Measurements from ENCODE around the gene CDC42BPA.
"Not testable (repeated sequence)": the region's sequence is repeated elsewhere in the genome, so short reads cannot be mapped to it uniquely, and the experiment has no call there.

CDC42BPA gene

DNA sequence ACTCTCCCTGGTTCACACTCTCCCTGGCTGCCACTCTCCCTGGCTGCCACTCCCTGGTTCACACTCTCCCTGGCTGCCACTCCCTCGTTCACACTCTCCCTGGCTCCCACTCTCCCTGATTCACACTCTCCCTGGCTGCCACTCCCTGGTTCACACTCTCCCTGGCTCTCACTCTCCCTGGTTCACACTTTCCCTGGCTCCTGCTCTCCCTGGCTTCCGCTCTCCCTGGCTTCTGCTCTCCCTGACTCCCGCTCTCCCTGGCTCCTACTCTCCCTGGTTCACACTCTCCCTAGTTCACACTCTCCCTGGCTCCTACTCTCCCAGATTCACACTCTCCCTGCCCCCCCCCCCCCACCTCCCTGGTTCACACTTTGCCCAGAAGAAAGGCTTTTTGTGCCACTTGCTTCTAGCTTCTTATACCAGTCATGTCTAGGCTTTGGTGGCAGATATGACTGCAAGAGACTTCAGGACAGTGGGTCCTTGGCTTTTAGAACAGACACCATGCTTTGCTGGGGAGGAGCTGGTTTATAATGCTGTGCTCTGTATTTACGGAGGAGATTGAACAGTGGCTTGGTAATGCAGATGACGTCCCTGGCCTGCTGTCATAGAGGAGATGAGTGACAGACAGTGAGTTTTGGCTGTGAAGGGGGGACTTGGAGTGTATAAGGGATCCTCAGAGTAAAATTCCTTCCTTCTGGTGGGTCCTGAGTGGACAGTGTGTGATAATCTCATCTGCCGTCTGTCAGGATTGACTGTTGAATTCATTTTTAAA, 361.2 kb downstream of the CDC42BPA start:
- DNase-seq, result no peak

DNA sequence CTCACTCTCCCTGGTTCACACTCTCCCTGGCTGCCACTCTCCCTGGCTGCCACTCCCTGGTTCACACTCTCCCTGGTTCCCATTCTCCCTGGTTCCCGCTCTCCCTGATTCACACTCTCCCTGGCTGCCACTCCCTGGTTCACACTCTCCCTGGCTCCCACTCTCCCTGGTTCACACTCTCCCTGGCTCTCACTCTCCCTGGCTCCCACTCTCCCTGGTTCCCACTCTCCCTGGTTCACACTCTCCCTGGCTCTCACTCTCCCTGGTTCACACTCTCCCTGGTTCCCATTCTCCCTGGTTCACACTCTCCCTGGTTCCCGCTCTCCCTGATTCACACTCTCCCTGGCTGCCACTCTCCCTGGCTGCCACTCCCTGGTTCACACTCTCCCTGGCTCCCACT, 362.4 kb downstream of the CDC42BPA start:
- not testable (repeated sequence) for DNase-seq

- no peak for DNase-seq
Observed at GRCh38 chr1:226954777-226955176, 363.5 kb downstream of the CDC42BPA start.

- no peak for DNase-seq
Observed at GRCh38 chr1:226954337-226954736, 364.0 kb downstream of the CDC42BPA start.

DNA sequence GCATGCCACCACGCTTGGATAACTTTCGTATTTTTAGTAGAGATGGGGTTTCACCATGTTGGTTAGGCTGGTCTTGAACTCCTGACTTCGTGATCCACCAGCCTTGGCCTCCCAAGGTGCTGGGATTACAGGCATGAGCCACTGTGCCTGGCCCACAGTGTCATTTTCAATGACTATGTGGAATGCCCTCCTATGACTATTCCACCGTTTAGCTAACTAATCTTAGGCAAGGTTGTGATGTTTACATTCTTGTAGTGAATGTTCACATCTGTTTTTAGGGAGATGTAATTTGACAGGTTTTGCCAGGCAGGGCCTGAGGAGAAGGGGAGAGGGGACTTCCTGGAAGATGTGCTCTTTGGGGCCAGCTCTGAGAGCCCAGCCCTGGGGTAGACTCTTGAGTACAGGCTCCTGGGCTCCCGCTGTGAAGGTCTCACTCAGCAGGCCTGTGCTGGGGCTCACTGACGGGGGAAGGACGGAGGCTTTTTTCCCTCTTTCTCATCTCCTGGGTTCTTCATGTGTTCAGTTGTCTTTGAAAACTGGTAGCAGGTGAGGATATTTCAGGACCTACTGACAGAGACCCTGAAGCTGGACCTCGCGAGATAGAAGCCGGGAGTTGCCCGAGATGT, 365.0 kb downstream of the CDC42BPA start:
- DNase-seq, result no peak

GRCh38 chr1:226952118-226952441, 366.2 kb downstream of the CDC42BPA start:
- DNase-seq, result no peak

DNA sequence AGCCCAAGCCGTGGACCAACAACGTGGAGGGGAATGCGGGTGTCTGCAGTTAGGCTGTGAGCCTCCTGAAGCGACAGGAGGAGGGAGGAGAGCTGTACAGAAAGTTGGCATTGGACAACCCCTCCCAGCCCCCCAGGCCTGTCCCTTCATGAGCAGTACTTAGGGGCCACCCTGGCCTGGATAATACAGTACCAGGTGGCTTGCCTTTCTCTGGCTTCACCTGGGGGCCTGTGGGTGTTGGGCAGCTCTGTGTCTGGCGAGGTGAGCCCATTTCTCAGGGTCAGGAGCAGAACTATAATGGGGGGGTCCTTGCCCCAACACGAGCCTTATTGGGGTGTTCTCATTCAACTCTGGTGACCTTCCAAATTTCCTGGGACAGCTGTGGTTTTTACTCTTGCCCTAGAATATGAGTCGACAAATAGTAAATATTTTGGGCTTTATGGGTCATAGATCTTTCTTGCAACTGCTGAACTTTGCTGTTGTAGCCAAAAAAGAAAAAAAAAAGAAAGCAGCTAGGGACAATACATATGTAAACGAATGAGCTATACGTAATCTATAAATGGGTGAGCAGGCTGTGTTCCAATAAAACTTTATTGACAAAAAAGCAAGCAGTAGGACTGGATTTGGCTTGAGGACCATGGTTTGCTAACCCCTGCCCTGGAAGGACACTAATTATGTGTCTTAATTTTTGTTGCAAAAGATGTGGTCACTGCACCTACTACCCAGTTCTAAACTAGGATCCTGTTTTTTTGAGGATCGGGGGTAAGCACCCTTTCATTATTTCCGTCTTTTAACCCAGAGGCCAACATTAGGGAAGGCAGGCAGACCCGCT, 366.8 kb downstream of the CDC42BPA start:
- DNase-seq, result no peak

DNA sequence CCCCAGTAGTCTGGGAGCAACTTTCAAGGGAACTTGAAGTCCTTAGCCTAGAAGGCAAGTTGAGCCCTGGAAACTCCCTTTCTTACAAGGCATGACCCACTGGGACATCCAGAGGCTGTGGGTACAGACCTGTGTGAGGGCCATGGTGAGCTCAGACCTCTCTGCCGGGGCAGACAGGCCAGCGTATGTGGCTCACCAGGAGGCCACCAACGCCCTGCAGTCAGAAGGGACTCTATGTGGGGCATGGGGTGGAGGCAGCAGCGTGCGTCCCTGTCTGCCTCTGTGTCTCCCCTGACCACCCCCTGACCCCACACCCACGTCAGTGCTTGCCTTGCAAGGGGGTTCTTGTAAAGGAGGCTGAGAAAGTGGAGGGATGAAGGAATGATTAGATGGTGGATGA, 367.4 kb downstream of the CDC42BPA start:
- no peak for DNase-seq

GRCh38 chr1:226950316-226950715, 368.0 kb downstream of the CDC42BPA start:
- no peak for DNase-seq

DNA sequence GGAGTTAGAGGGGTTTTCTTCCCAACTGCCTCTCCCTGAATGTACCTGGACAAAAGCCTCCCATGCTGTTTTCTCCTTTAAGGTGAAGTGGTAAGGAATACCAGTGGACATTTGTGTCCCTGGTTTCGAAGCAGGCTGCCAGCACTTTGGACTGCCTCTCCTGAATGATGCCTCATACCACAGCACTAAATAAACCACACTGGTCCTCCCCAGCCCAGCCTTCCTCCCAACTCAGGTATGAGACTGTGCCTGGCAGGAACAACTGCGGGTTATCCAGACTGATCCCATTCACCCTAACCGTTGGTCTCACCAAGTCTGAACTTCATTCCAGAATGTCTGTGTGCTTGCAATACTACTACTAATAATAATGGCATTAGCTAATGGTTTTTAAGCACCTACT, 368.9 kb downstream of the CDC42BPA start:
- no peak for DNase-seq

GRCh38 chr1:226948996-226949395, 369.3 kb downstream of the CDC42BPA start:
- DNase-seq, result no peak

GRCh38 chr1:226948480-226948879, 369.8 kb downstream of the CDC42BPA start:
- DNase-seq, result no peak

GRCh38 chr1:226948051-226948450, 370.2 kb downstream of the CDC42BPA start:
- DNase-seq, result no peak

GRCh38 chr1:226946841-226947240, 371.5 kb downstream of the CDC42BPA start:
- no peak for DNase-seq

DNA sequence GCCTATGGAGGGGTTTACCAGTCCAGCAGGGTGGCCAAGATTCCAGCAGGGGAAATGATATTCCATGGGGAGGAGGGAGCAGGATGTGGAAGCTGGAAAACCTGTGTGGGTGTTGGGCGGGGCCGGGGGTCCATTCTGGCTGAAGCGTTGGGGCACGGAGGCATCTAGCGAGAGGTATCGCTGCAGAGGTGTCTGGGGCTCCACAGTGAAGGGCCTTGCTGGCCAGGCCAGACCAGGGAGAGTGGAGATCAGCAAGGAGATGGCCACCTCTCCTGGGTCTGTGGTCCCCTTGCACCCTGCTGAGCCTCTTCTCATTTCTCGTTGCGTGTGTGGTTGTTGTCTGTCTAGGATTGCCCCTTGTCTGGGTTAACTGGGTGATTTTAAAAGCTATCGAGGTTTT, 372.0 kb downstream of the CDC42BPA start:
- DNase-seq, result no peak

GRCh38 chr1:226945858-226946245, 372.4 kb downstream of the CDC42BPA start:
- DNase-seq, result no peak

GRCh38 chr1:226945106-226945857, 373.0 kb downstream of the CDC42BPA start:
- no peak for DNase-seq

DNA sequence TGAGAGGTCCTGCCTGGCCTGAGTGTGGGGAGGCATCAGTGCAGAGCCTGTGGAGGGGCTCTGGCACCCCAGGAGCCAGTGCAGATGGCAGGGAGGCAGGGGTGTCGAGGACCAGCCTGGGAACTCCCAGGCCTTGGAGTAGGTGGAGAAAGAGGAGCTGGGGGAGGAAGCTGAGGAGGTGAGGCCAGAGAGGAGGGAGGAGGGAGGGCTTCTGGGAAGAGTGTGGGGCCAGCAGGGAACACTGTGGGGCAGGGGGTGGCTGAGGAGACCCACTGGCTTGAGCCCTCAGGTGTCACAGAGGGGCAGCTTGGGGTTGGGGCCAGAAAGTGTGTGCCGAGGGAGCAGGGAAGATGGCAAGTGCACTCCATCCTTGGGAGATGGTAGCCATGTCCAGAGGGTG, 374.4 kb downstream of the CDC42BPA start:
- DNase-seq, result no peak

DNA sequence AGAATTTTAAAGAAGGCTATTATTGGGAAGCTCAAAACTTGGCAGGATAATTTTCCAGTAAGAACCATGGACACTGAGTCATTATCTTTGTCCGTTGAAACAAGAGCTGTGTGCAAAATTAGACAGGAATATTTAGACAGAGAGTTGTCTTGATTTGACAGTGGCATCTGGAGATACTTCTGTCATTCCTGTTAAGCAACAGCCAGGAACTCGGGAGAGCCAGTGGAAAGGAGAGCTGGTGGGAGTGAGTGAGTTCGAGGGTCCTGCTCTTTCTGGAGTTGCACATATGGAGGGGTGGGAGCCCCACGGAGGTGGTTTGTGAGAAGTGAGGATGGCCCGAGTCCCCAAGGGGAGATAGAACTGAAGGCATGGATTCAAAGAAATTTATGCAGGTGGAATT, 375.1 kb downstream of the CDC42BPA start:
- no peak for DNase-seq

- DNase-seq, result no peak
Observed at GRCh38 chr1:226942392-226942791, 375.9 kb downstream of the CDC42BPA start.

DNA sequence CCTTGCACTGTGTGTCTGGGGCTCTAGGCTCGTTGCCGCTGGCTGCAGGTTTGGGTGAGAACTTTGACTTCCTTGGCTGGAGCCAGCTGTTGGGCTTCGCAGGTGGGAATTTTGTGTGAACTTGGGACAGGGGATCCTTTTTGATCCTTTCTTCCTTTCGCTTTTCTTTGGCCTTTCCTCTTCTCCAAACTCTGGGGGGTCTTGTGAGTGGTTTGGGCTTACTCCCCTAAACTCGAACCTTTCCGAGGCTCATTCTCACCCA, 377.6 kb downstream of the CDC42BPA start:
- DNase-seq, result no peak

DNA sequence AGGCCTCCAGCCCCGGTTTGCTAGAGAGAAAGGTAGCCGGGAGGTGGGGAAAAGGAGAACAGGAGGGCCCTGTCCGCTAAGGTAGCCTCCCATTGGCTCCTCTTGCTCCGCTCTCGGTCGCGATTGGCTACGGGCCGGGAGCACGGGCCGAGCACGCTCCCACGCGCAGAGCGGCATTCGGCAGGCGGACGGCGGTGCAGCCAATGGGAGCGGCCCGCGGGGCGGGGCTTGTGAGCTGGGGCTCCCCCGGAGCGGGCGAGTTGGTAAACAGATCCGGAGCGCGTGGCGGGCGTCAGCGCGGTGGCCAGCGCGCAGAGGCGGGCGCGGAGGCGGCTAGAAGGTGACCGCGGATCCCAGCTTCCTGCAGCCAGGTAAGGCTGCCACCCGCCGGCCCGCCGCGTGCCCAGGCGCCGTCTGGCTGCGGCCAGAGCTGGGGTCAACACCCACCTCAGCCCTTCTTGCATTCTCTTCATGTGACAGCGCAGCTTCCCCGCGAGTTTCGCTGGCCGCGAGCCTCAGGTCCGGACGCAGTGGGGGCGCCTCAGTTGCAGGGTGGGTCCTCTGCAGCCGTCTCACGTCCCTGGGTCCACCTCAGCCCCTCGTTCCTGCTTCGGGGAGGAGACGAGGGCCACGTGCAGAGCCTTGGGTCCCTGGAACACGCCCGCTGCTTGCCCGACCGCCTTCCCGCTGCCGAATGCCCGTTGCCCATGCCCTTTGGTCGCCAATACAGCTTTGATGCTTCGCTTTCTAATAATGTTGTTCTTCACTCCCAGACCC, 378.1 kb downstream of the CDC42BPA start, which contains the start of gene COQ8A:
COQ8A (plus strand) TSS at position 266 of the 777 bp plus-strand sequence. CDS start 21,092 bp downstream, outside the sequence.
- peak; percentile 99 for DNase-seq

Data from CD4-positive, alpha-beta T cell treated with Interleukin-10 for 1 hour (primary cell).